NK-92 (cell line): ENCODE results near the gene PLXNB3.
"Not testable (repeated sequence)": the region's sequence is repeated elsewhere in the genome, so short reads cannot be mapped to it uniquely, and the experiment has no call there.

Experiments
- DNase-seq: peaks from one replicate; lab custom pipeline; 2025; ENCODE audit not compliant: unreplicated experiment; lab: John Stamatoyannopoulos, UW

PLXNB3 gene

GRCh38 chrX:153732401-153732800, 31.6 kb upstream of the PLXNB3 start:
- DNase-seq, result no peak

- DNase-seq, result no peak
Measured at GRCh38 chrX:153733651-153734240, 30.3 kb upstream of the PLXNB3 start.

- no peak for DNase-seq
Measured at GRCh38 chrX:153734871-153735270, 29.2 kb upstream of the PLXNB3 start.

GRCh38 chrX:153735274-153735673, 28.8 kb upstream of the PLXNB3 start:
- DNase-seq, result no peak

DNA sequence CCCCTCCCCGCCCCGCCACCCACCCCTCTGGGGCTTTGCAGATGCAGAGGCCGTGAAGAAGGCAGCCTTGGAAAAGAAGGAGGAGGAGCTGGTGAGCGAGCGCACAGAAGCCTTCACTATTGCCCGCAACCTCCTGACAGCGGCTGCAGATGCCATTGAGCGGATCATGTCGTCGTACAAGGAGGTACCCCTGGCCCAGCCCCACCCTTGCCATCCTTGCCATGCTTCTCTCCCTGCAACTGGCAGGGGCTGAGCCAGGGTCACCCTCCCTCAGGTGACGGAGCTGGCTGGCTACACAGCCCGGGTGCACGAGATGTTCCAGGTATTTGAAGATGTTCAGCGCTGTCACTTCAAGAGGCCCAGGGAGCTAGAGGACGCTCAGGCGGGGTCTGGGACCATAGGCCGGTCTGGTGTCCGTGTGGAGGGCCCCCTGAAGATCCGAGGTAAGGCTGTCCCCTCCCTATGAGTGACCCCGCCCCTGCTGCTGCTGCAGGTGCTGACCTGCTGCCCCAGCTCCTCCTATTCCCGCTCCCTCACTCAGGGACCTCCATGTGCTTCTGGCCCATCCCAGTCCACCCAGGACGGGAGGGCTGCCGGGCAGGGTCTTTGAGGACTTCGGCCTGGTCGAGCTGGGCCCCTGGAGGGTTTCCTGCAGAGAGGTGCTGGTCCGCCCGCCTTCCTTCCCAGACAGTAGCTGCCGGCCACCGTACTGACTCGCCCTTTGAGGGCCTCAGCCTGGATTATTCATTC, 27.8 kb upstream of the PLXNB3 start:
- no peak for DNase-seq

DNA sequence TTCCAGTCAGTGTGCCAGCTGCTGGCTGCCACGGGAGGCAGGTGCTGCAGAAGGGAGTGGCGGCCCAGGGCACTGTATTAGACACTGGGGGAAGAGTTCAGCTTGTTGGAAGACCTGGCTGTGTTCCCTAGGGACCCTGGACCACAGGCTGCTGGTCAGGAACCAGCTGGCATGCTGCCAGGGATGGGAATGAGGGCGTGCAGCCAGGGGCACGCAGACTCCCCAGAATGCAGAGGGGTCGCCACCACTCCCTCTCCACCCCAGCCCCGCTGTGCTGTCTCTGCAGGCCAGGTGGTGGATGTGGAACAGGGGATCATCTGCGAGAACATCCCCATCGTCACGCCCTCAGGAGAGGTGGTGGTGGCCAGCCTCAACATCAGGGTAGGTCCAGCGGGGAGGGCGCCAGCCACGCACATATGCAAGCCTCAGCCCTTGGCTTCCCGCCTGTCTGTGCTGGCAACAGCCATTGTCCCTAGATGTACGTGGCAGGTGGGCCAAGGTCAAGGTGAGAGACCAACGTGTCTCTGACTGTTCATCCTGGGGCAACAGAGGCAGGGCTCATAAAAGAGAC, 27.1 kb upstream of the PLXNB3 start:
- DNase-seq, result no peak

DNA sequence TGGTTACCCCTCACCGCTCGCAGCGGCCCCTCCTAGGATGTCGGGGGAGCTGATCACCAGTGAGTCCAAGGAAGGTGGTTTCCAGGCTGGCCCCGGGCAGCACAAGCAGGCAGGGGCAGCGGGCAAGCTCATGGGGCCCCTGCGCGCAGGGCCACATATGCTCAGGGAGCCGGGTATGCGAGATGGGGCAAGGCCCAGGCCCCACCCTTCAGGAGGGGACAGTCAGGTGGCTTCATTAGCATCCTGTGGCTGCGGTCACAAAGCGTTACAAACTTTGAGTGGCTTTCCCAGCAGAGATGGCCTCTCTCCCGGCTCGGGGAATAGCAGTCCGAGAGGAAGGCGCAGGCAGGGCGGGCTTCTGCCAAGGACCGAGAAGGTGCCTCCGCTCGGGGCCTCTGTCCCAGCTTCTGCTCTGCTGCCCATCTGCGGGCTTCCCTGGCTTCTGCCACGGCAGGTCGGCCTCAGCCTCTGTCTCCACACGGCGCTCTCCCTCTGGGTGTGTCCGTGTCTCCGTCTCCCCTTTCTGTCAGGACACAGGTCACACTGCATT, 25.9 kb upstream of the PLXNB3 start:
- DNase-seq, result no peak

GRCh38 chrX:153739754-153740486, 24.1 kb upstream of the PLXNB3 start:
- no peak for DNase-seq

GRCh38 chrX:153740631-153741222, 23.3 kb upstream of the PLXNB3 start:
- no peak for DNase-seq

- no peak for DNase-seq
Measured at GRCh38 chrX:153741446-153741845, 22.6 kb upstream of the PLXNB3 start.

DNA sequence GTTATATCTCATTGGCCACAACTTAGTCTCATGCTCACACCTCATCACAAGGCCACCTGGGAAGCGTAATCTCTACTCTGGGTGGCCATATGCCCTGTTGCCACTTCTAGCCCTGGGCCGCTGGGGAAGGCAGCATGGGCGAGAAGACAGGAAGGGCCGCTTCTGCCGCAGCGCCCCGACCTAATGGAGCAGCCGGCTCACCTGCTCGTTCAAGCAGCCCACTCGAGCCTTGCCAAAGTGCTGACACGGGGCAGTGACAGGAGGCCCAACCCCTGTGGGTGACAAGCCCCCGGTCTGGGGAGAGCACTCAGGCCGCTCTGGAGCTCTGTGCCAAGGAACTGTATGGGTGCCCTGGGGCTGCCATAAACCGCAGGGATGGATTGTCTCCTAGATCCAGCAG, 21.9 kb upstream of the PLXNB3 start:
- not testable (repeated sequence) for DNase-seq

DNA sequence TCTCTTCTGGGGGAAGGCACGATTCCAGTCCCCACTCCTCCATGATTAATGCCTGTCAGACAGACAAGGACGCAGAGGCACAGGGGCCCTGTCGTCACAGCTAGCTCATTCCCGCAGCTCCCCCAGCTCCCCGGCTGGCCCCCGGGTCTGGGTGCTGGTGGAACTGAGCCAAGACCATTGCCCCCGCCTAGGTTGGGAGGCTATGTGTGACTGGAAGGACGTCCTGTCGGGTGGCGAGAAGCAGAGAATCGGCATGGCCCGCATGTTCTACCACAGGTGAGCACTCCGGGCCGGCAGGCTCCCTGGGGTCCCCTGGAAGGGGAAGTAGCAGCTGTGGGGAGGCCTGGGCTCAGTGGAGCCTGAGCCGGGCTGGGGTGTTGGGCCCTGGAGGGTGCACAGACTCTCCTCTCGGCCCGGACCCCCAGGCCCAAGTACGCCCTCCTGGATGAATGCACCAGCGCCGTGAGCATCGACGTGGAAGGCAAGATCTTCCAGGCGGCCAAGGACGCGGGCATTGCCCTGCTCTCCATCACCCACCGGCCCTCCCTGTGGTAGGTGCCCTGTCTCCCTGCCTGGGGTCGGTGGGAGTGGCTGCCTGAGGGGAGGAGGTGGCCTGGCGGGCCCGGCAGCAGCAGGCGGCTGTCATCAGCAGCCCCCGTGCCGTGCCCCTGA, 21.1 kb upstream of the PLXNB3 start:
- DNase-seq, result not testable (repeated sequence)

- not testable (repeated sequence) for DNase-seq
Measured at GRCh38 chrX:153743468-153744209, 20.4 kb upstream of the PLXNB3 start.

GRCh38 chrX:153744210-153745066, 19.6 kb upstream of the PLXNB3 start:
- no peak for DNase-seq

DNA sequence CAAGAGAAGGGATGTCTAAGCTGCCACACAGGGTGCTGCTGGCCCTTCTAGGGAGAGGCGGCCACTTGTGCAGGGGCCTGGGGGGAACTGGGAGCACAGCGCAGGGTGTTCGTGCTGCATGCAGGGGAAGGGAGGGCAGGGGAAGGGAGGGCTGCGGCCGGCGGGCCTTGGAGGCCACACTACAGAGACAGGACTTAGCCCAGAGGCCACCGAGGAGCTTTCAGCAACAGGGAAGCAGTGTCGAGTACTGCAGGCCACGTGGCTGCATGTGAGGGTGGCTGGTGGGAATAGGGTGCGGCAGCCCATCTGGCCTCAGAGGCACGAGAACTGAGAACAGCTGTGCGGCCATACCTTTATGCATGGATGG, 19.0 kb upstream of the PLXNB3 start:
- DNase-seq, result not testable (repeated sequence)

- DNase-seq, result no peak
Measured at GRCh38 chrX:153746359-153746758, 17.7 kb upstream of the PLXNB3 start.

DNA sequence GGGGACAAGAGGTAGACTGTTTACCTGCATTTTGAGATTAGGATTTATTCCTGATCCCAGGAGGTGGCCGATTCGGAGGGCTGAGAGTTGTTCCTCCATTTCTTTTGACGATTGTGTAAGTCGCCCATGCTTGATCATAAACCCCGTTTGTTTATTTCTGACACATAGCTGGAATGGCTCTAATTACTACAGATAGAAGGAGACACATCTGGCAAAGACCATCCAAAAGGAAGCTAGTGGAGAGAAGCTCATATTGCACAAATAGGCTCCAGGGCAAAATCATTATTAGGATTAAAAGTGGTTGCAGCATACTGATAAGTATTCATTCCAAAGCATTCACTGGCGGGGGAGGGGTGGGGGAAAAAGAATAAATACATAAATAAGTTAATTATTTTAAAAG, 17.1 kb upstream of the PLXNB3 start:
- DNase-seq, result not testable (repeated sequence)

GRCh38 chrX:153749017-153749416, 15.0 kb upstream of the PLXNB3 start:
- not testable (repeated sequence) for DNase-seq
